ENCODE results near the gene NAA25.

Gene NAA25

GRCh38 chr12:111980598-111980997 lies 128.0 kb downstream of the NAA25 start:
- in situ Hi-C loops (cut with MboI; ENCODE audit: low sequenced_read_pairs): no loop called here

DNA sequence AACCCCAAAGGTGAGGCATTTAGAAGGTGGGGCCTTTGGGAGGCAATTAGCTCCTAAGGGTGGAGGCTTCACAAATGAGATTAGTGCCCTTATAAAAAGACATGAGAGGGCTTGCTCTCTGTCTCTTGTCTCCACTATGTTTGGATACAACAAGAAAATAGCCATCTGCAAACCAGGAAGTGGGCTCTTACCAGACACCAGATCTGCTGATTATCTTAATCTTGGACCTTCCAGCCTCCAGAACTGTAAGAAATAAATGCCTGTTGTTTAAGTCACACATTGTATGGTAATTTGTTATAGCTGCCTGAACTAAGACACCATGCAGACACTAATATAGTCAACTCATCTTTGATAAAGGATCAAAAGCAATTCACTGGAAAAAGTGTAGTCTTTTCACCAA lies 130.0 kb downstream of the NAA25 start:
- in situ Hi-C loops (cut with MboI; ENCODE audit: low sequenced_read_pairs): no loop called here

GRCh38 chr12:111976860-111977259 lies 131.7 kb downstream of the NAA25 start:
- in situ Hi-C loops (cut with MboI; ENCODE audit: low sequenced_read_pairs): no loop called here

Measured in hTERT RPE-1 (cell line).